HEK293 (cell line): Measurements from ENCODE around the gene LHFPL3.

Source experiments
- CTCF ChIP-seq: fragments of 450-650 bp; formaldehyde crosslinking; IDR thresholded peaks from 2 replicates; pipeline ENCODE4 v1.5.1; 2016; ENCODE audit warnings: missing biosample characterization, missing genetic modification characterization
- HOXA7 ChIP-seq: sonication (generic); formaldehyde crosslinking; IDR thresholded peaks from 2 replicates; pipeline ENCODE4 v1.8.1; 2022; ENCODE audit warnings: missing genetic modification reagents, borderline replicate concordance
- KLF1 ChIP-seq: fragments of 450-650 bp; formaldehyde crosslinking; IDR thresholded peaks from 2 replicates; pipeline ENCODE4 v1.5.1; 2016; ENCODE audit warnings: missing biosample characterization, missing genetic modification characterization
- ZBTB26 ChIP-seq: fragments of 450-650 bp; formaldehyde crosslinking; optimal IDR thresholded peaks from 2 replicates; pipeline ENCODE3; 2016; ENCODE audit warnings: missing biosample characterization, mild to moderate bottlenecking, missing genetic modification characterization
- ZBTB7A ChIP-seq: fragments of 450-650 bp; formaldehyde crosslinking; IDR thresholded peaks from 2 replicates; pipeline ENCODE4 v1.5.1; 2016; ENCODE audit warnings: low read depth, missing biosample characterization, missing genetic modification characterization
- ZNF114 ChIP-seq: fragments of 450-650 bp; formaldehyde crosslinking; IDR thresholded peaks from 2 replicates; pipeline ENCODE4 v1.5.0; 2017; ENCODE audit warnings: missing biosample characterization, missing genetic modification characterization
- ZNF24 ChIP-seq: fragments of 450-650 bp; formaldehyde crosslinking; IDR thresholded peaks from 2 replicates; pipeline ENCODE4 v1.5.1; 2016; ENCODE audit warnings: missing biosample characterization, missing genetic modification characterization
- ZNF404 ChIP-seq: fragments of 450-650 bp; formaldehyde crosslinking; IDR thresholded peaks from 2 replicates; pipeline ENCODE4 v1.5.1; 2017; ENCODE audit warnings: missing biosample characterization, missing genetic modification characterization
- ZNF529 ChIP-seq: fragments of 450-650 bp; formaldehyde crosslinking; IDR thresholded peaks from 2 replicates; pipeline ENCODE4 v1.5.1; 2017; ENCODE audit warnings: missing genetic modification characterization, missing biosample characterization; ENCODE audit not compliant: insufficient replicate concordance
- ZNF580 ChIP-seq: fragments of 450-650 bp; formaldehyde crosslinking; IDR thresholded peaks from 2 replicates; pipeline ENCODE4 v1.5.1; 2016; ENCODE audit warnings: missing biosample characterization, missing genetic modification characterization

- TF ChIP-seq KLF1 (no peak), ZNF529 (tag by site-specific recombination) (no peak), ZNF580 (tag by site-specific recombination) (no peak), CTCF (tag by site-specific recombination) (no peak), ZNF114 (tag by site-specific recombination) (no peak), ZNF24 (tag by site-specific recombination) (no peak), ZBTB26 (no peak), ZNF404 (tag by site-specific recombination) (no peak), HOXA7 (no peak), ZBTB7A (tag by site-specific recombination) (no peak)
These were observed 10.3 kb upstream of the LHFPL3 start for GRCh38 chr7:104317948-104318629.
